ENCODE results near the gene C8A. TPM values are rescaled to one million over a fixed set of nuclear protein-coding genes. Genes with fewer than 3 reads are reported as not detected.

Gene C8A
- polyA plus RNA-seq, 1 donor (not counting 4 experiments of a cell fraction or from before 2014, with no cell fraction given): not detected

DNA sequence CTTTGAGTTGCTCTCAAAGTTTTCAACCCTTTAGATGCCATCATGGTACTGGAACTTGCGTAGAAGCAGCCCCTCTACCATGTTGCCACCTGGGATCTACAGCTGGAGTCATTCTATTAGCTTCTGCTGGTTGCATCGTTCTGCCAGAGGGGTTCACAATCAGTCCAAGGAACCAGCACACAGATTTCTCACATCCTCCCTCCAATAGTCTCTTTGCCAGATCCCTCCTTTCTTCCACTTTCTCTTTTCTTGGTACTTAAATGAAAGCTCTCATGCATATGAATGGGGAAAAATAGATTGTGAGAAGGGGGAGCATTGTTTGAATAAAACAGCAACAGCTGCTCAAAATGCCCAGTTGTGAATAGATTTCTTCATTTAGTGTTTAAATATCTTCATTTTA lies 4.2 kb upstream of the C8A start:
- dilution Hi-C loops (cut with MboI; ENCODE audit: extremely low pct_ligation_motif_present, low sequenced_read_pairs): no loop called here
- FAIRE-seq: no peak

GRCh38 chr1:56850922-56851321 lies 3.7 kb upstream of the C8A start:
- no peaks in the 10 kb centered on the region for H3K27me3 ChIP-seq (ENCODE audit: control insufficient read depth, extremely low read depth, insufficient read depth, low read length)
- no peaks in the 10 kb centered on the region for H3K9me1 ChIP-seq (ENCODE audit: control insufficient read depth, extremely low read depth, insufficient read depth, low read length)
- H3K4me1 ChIP-seq (ENCODE audit: control insufficient read depth, extremely low read depth, insufficient read depth, low read length): no peaks in the 10 kb centered on the region
- H3K27ac ChIP-seq (ENCODE audit: control insufficient read depth, insufficient read depth, low read length): no peak overlapping the region
- no peak for FAIRE-seq
- H3K9me3 ChIP-seq (ENCODE audit: control insufficient read depth, low read depth, low read length): no peaks in the 10 kb centered on the region
- no peaks in the 10 kb centered on the region for H4K20me1 ChIP-seq (ENCODE audit: control insufficient read depth, extremely low read depth, insufficient read depth, low read length)
- dilution Hi-C loops (cut with MboI; ENCODE audit: extremely low pct_ligation_motif_present, low sequenced_read_pairs): no loop called here
- H2AFZ ChIP-seq (ENCODE audit: control insufficient read depth, low read length): no peak overlapping the region
- no peak overlapping the region for H3K4me3 ChIP-seq (ENCODE audit: control insufficient read depth in 2 of 3, extremely low read depth in 1 of 3, insufficient read depth in 2 of 3, low read depth in 1 of 3, low read length in 3 of 3)
- TF ChIP-seq CTCF (optimal IDR thresholded peaks at IDR 0.05 in 1 of 3, IDR thresholded peaks at IDR 0.05 in 1 of 3, conservative IDR thresholded peaks at IDR 0.05 in 1 of 3; ENCODE audit: extremely low read depth in 1 of 3, insufficient read depth in 2 of 3, low read length in 3 of 3) (no peak), EZH2 (IDR thresholded peaks at IDR 0.05; ENCODE audit: low read length) (no peak)
- no peak for DNase-seq (ENCODE audit: low read depth, low spot score)
- no peak overlapping the region for H3K4me2 ChIP-seq (ENCODE audit: control insufficient read depth, extremely low read depth, insufficient read depth, low read depth, low read length)
- H3K9ac ChIP-seq (ENCODE audit: control insufficient read depth, extremely low read depth, insufficient read depth, low read length): no peak overlapping the region
- no peaks in the 10 kb centered on the region for H3K79me2 ChIP-seq (ENCODE audit: control insufficient read depth, insufficient read depth, low read length)
- H3K36me3 ChIP-seq (ENCODE audit: control insufficient read depth in 2 of 2, extremely low read depth in 1 of 2, insufficient read depth in 2 of 2, low read length in 2 of 2): no peaks in the 10 kb centered on the region

More for the DNA sequence above, 4.2 kb upstream of the C8A start:
- Histone ChIP-seq H3K9me1 (ENCODE audit: control insufficient read depth, extremely low read depth, insufficient read depth, low read length) (no peaks in the 10 kb centered on the region), H3K4me2 (ENCODE audit: control insufficient read depth, extremely low read depth, insufficient read depth, low read depth, low read length) (no peak overlapping the region), H3K79me2 (ENCODE audit: control insufficient read depth, insufficient read depth, low read length) (no peaks in the 10 kb centered on the region), H3K9me3 (ENCODE audit: control insufficient read depth, low read depth, low read length) (no peaks in the 10 kb centered on the region), H3K4me1 (ENCODE audit: control insufficient read depth, extremely low read depth, insufficient read depth, low read length) (no peaks in the 10 kb centered on the region), H3K4me3 (ENCODE audit: control insufficient read depth in 2 of 3, extremely low read depth in 1 of 3, insufficient read depth in 2 of 3, low read depth in 1 of 3, low read length in 3 of 3) (no peak overlapping the region), H3K36me3 (ENCODE audit: control insufficient read depth in 2 of 2, extremely low read depth in 1 of 2, insufficient read depth in 2 of 2, low read length in 2 of 2) (no peaks in the 10 kb centered on the region), H2AFZ (ENCODE audit: control insufficient read depth, low read length) (no peak overlapping the region), H3K27me3 (ENCODE audit: control insufficient read depth, extremely low read depth, insufficient read depth, low read length) (no peaks in the 10 kb centered on the region), H3K9ac (ENCODE audit: control insufficient read depth, extremely low read depth, insufficient read depth, low read length) (no peak overlapping the region), H3K27ac (ENCODE audit: control insufficient read depth, insufficient read depth, low read length) (no peak overlapping the region), H4K20me1 (ENCODE audit: control insufficient read depth, extremely low read depth, insufficient read depth, low read length) (no peaks in the 10 kb centered on the region)
- TF ChIP-seq CTCF (optimal IDR thresholded peaks at IDR 0.05 in 1 of 3, IDR thresholded peaks at IDR 0.05 in 1 of 3, conservative IDR thresholded peaks at IDR 0.05 in 1 of 3; ENCODE audit: extremely low read depth in 1 of 3, insufficient read depth in 2 of 3, low read length in 3 of 3) (no peak), EZH2 (IDR thresholded peaks at IDR 0.05; ENCODE audit: low read length) (no peak)
- no peak for DNase-seq (ENCODE audit: low read depth, low spot score)

Measured in keratinocyte (primary cell).